ENCODE measurements around the gene MFAP4. TPM values are rescaled to one million over a fixed set of nuclear protein-coding genes. Genes with fewer than 3 reads are reported as not detected.
A peak's percentile ranks its signal among the peaks of the same experiment; 100 is the strongest.

The MFAP4 gene
- polyA plus RNA-seq, 3 donors: 0.12 to 0.73 (median 0.12) TPM

DNA sequence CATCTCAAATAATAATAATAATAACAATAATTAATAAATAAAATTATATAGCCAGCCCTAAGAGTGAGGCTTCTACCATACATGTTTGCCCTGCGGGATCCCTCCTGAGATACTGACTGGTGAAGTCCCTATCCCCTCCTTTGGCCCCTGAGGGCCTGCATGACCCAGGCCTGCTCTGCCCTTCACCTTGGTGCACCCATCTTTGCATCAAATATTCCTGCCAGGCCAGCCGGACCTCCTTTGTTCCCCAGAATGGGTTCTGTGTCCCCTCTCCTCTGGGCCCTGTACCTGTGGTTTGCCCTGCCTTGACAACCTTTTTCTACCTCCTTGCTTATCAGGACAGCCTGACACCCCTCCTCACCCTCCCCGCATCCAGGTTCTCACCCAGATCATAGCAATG, 22.1 kb upstream of the MFAP4 start:
- intact Hi-C loops (cut with micrococcal nuclease): loop anchor here in 1 of 2 donors (5.0 kb wide), 1 partner anchor 33 kb away; no protein-coding TSS in a partner anchor
- H3K4me3 Mint-ChIP-seq: no peak overlapping the region
- H3K36me3 Mint-ChIP-seq: no peaks in the 10 kb centered on the region
- no peak overlapping the region for H3K9ac ChIP-seq (ENCODE audit: insufficient read depth, low read length, poor library complexity, severe bottlenecking)
- no peak overlapping the region for H3K4me2 ChIP-seq (replicated peaks; ENCODE audit: extremely low read depth, low read length, poor library complexity, severe bottlenecking)
- H3K27me3 ChIP-seq (ENCODE audit: control insufficient read depth in 2 of 2, insufficient read depth in 2 of 2, low read length in 2 of 2): peaks cover 0 to 9% of the 10 kb centered on the region in 2 donors
- H3K9me3 Mint-ChIP-seq: no peaks in the 10 kb centered on the region
- peak overlapping the region in 1 of 7 donors; percentile 63 for H3K27ac Mint-ChIP-seq
- H3K4me1 Mint-ChIP-seq: no peaks in the 10 kb centered on the region
- H3K36me3 ChIP-seq (replicated peaks in 1 of 2; ENCODE audit: control insufficient read depth in 1 of 2, insufficient read depth in 2 of 2, low read length in 2 of 2): no peaks in the 10 kb centered on the region
- H3K79me2 ChIP-seq (ENCODE audit: insufficient read depth, low read length): no peaks in the 10 kb centered on the region
- H3K9me3 ChIP-seq (replicated peaks in 1 of 2; ENCODE audit: control insufficient read depth in 1 of 2, insufficient read depth in 1 of 2, low read length in 2 of 2): no peaks in the 10 kb centered on the region
- TF ChIP-seq, protein P1, sequence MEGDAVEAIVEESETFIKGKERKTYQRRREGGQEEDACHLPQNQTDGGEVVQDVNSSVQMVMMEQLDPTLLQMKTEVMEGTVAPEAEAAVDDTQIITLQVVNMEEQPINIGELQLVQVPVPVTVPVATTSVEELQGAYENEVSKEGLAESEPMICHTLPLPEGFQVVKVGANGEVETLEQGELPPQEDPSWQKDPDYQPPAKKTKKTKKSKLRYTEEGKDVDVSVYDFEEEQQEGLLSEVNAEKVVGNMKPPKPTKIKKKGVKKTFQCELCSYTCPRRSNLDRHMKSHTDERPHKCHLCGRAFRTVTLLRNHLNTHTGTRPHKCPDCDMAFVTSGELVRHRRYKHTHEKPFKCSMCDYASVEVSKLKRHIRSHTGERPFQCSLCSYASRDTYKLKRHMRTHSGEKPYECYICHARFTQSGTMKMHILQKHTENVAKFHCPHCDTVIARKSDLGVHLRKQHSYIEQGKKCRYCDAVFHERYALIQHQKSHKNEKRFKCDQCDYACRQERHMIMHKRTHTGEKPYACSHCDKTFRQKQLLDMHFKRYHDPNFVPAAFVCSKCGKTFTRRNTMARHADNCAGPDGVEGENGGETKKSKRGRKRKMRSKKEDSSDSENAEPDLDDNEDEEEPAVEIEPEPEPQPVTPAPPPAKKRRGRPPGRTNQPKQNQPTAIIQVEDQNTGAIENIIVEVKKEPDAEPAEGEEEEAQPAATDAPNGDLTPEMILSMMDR (IDR thresholded peaks at IDR 0.05): no peak
- peaks cover 10 to 15% (median 13%) of the 10 kb centered on the region in 3 donors for H3K27me3 Mint-ChIP-seq (ENCODE audit: low read depth in 3 of 3)
- no peak overlapping the region for H3K27ac ChIP-seq (ENCODE audit: low read depth in 1 of 2, low read length in 2 of 2)
- 91% methylated on average over 1 of the region's 3 CpGs for WGBS (ENCODE audit: insufficient coverage)
- DNase-seq: no peak
- H3K4me3 ChIP-seq (replicated peaks in 1 of 3; ENCODE audit: low read depth in 2 of 3, low read length in 3 of 3): no peak overlapping the region
- no peaks in the 10 kb centered on the region for H4K20me1 ChIP-seq (ENCODE audit: insufficient read depth, low read length)
- H3K4me1 ChIP-seq (ENCODE audit: control insufficient read depth in 1 of 2, insufficient read depth in 2 of 2, low read length in 2 of 2): no peaks in the 10 kb centered on the region
- H2AFZ ChIP-seq (ENCODE audit: insufficient read depth, low read depth, low read length, poor library complexity, severe bottlenecking): no peak overlapping the region

DNA sequence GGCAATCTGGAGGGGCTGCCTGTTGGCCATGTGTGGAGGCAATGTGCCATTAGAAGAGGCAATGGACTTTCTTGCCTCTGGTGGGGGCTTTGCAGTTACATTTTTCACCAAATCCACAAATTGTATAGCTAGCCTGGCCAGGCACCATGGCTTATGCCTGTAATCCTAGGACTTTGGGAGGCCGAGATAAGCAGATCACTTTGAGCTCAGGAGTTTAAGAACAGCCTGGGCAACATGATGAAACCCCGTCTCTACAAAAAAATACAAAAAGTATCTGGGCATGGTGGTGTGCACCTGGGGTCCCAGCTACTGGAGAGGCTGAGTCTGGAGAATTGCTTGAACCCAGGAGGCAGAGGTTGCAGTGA, 21.3 kb upstream of the MFAP4 start:
- WGBS (ENCODE audit: insufficient coverage): no CpG with 5 or more reads among the region's 2 CpGs
- Mint-ChIP-seq H3K9me3 (no peaks in the 10 kb centered on the region), H3K27ac (no peak overlapping the region), H3K27me3 (ENCODE audit: low read depth in 3 of 3) (peaks cover 10 to 15% (median 12%) of the 10 kb centered on the region in 3 donors), H3K36me3 (no peaks in the 10 kb centered on the region), H3K4me3 (no peak overlapping the region), H3K4me1 (no peaks in the 10 kb centered on the region)
- Histone ChIP-seq H3K4me3 (replicated peaks in 1 of 3; ENCODE audit: low read depth in 2 of 3, low read length in 3 of 3) (no peak overlapping the region), H3K27me3 (ENCODE audit: control insufficient read depth in 2 of 2, insufficient read depth in 2 of 2, low read length in 2 of 2) (peaks cover 0 to 9% of the 10 kb centered on the region in 2 donors), H3K36me3 (replicated peaks in 1 of 2; ENCODE audit: control insufficient read depth in 1 of 2, insufficient read depth in 2 of 2, low read length in 2 of 2) (no peaks in the 10 kb centered on the region), H3K4me2 (replicated peaks; ENCODE audit: extremely low read depth, low read length, poor library complexity, severe bottlenecking) (no peak overlapping the region), H3K9ac (ENCODE audit: insufficient read depth, low read length, poor library complexity, severe bottlenecking) (no peak overlapping the region), H3K27ac (ENCODE audit: low read depth in 1 of 2, low read length in 2 of 2) (no peak overlapping the region), H3K4me1 (ENCODE audit: control insufficient read depth in 1 of 2, insufficient read depth in 2 of 2, low read length in 2 of 2) (no peaks in the 10 kb centered on the region), H4K20me1 (ENCODE audit: insufficient read depth, low read length) (no peaks in the 10 kb centered on the region), H3K9me3 (replicated peaks in 1 of 2; ENCODE audit: control insufficient read depth in 1 of 2, insufficient read depth in 1 of 2, low read length in 2 of 2) (no peaks in the 10 kb centered on the region), H2AFZ (ENCODE audit: insufficient read depth, low read depth, low read length, poor library complexity, severe bottlenecking) (no peak overlapping the region), H3K79me2 (ENCODE audit: insufficient read depth, low read length) (no peaks in the 10 kb centered on the region)
- TF ChIP-seq, protein P1 (IDR thresholded peaks at IDR 0.05): no peak
- intact Hi-C loops (cut with micrococcal nuclease): loop anchor here in 1 of 2 donors (5.0 kb wide), 1 partner anchor 34 kb away; no protein-coding TSS in a partner anchor
- DNase-seq: no peak
